SK-N-SH (cell line): ENCODE measurements around the gene UHMK1. TPM values are rescaled to one million over a fixed set of nuclear protein-coding genes. Genes with fewer than 3 reads are reported as not detected.

Source experiments
- CTCF ChIA-PET: fragments of 300-600, 350-600 bp; formaldehyde crosslinking; extraction: SDS; loops from one replicate; lab custom pipeline; 2021; lab: Yijun Ruan, JAX
- POLR2A ChIA-PET: fragments of 350-600 bp; sonication (Branson Sonifier 250); formaldehyde crosslinking; extraction: SDS; loops from one replicate; lab custom pipeline; 2020; ENCODE audit warnings: antibody characterized with exemption, inconsistent platforms; lab: Yijun Ruan, JAX
- DNase-seq: peaks from one replicate; pipeline ENCODE4 v3.0.0; 2012
- H2AFZ ChIP-seq: fragments of 200-600 bp; sonication (generic); 2 replicates; pipeline ENCODE4 v1.8.1; 2016; ENCODE audit warnings: antibody characterized with exemption, mild to moderate bottlenecking, low read depth
- H3F3A ChIP-seq: fragments of 200-600 bp; sonication (generic); replicated peaks from 2 replicates; pipeline ENCODE3; 2016; ENCODE audit warnings: antibody characterized with exemption, mild to moderate bottlenecking; ENCODE audit not compliant: insufficient read depth
- H3K27ac ChIP-seq, 2 experiments: fragments of 200-500 bp in 1 of 2; fragments of 200-600 bp in 1 of 2; sonication (Bioruptor generic) in 1 of 2; sonication (generic), shearing (Covaris generic) in 1 of 2; 2 replicates each; pipeline versions ENCODE4 v1.5.1 to v1.6.1; 2014 to 2016; ENCODE audit warnings: low read depth in 2 of 2, inconsistent platforms in 1 of 2, low read length in 1 of 2, mild to moderate bottlenecking in 1 of 2, mixed read lengths in 1 of 2
- H3K27me3 ChIP-seq: fragments of 200-600 bp; sonication (generic), shearing (Covaris generic); 2 replicates; pipeline ENCODE4 v1.6.1; 2016; ENCODE audit warnings: mixed run types; ENCODE audit not compliant: insufficient read depth
- H3K36me3 ChIP-seq, 2 experiments: fragments of 200-500 bp in 1 of 2; fragments of 200-600 bp in 1 of 2; sonication (Bioruptor generic) in 1 of 2; sonication (generic) in 1 of 2; replicated peaks in 1 of 2; 2 replicates each; pipeline versions ENCODE3 to v1.5.1; 2014 to 2016; ENCODE audit warnings: low read length in 1 of 2, mild to moderate bottlenecking in 1 of 2; ENCODE audit not compliant: insufficient read depth in 2 of 2, control insufficient read depth in 1 of 2
- H3K4me1 ChIP-seq, 2 experiments: fragments of 200-500 bp in 1 of 2; fragments of 200-600 bp in 1 of 2; sonication (Bioruptor generic) in 1 of 2; sonication (generic), shearing (Covaris generic) in 1 of 2; 2 replicates each; pipeline versions ENCODE4 v1.5.1 to v1.6.1; 2014 to 2016; ENCODE audit warnings: low read depth in 1 of 2, low read length in 1 of 2, mixed run types in 1 of 2; ENCODE audit not compliant: insufficient read depth in 2 of 2, control insufficient read depth in 1 of 2
- H3K4me2 ChIP-seq: fragments of 200-600 bp; sonication (generic), shearing (Covaris generic); 2 replicates; pipeline ENCODE4 v1.6.1; 2017; ENCODE audit warnings: mixed run types
- H3K4me3 ChIP-seq, 2 experiments: fragments of 200-500 bp in 1 of 2; fragments of 200-600 bp in 1 of 2; sonication (Bioruptor generic) in 1 of 2; sonication (generic), shearing (Covaris generic) in 1 of 2; 2 replicates each; pipeline versions ENCODE4 v1.5.1 to v1.8.1; 2014 to 2016; ENCODE audit warnings: low read depth in 2 of 2, inconsistent platforms in 1 of 2, low read length in 1 of 2, mild to moderate bottlenecking in 1 of 2, mixed read lengths in 1 of 2, moderate library complexity in 1 of 2
- H3K79me2 ChIP-seq: fragments of 200-600 bp; sonication (generic); 2 replicates; pipeline ENCODE4 v1.8.1; 2017; ENCODE audit warnings: mild to moderate bottlenecking; ENCODE audit not compliant: insufficient read depth
- H3K9ac ChIP-seq: fragments of 200-600 bp; sonication (generic); 2 replicates; pipeline ENCODE4 v1.6.1; 2017; ENCODE audit warnings: mixed run types
- H3K9me2 ChIP-seq: fragments of 200-600 bp; sonication (generic); 2 replicates; pipeline ENCODE4 v1.6.1; 2017; ENCODE audit warnings: mixed run types
- H3K9me3 ChIP-seq: fragments of 200-600 bp; sonication (generic); 2 replicates; pipeline ENCODE4 v1.6.1; 2017; ENCODE audit warnings: mixed run types, mild to moderate bottlenecking, moderate library complexity
- H4K20me1 ChIP-seq: fragments of 200-600 bp; sonication (generic); 2 replicates; pipeline ENCODE4 v1.6.1; 2017; ENCODE audit warnings: mild to moderate bottlenecking, mixed run types; ENCODE audit not compliant: insufficient read depth
- EZH2phosphoT487 ChIP-seq: fragments of 200-600 bp; sonication (generic); IDR thresholded peaks from 2 replicates; pipeline ENCODE4 v1.6.1; 2017; ENCODE audit warnings: low read depth, mixed run types, mild to moderate bottlenecking, antibody characterized with exemption, moderate library complexity, borderline replicate concordance
- FOSL2 ChIP-seq: IDR thresholded peaks from 2 replicates; pipeline ENCODE4 v1.4.0; 2012; ENCODE audit warnings: low read depth, mild to moderate bottlenecking, moderate library complexity, borderline replicate concordance
- FOXJ3 ChIP-seq: sonication (generic); formaldehyde crosslinking; IDR thresholded peaks from 2 replicates; pipeline ENCODE4 v1.5.1; 2020; ENCODE audit warnings: mild to moderate bottlenecking, missing genetic modification reagents
- GATA2 ChIP-seq: sonication (generic); formaldehyde crosslinking; IDR thresholded peaks from 2 replicates; pipeline ENCODE4 v1.5.0; 2020; ENCODE audit warnings: mild to moderate bottlenecking, missing genetic modification reagents
- JUND ChIP-seq: IDR thresholded peaks from 2 replicates; pipeline ENCODE4 v1.4.0; 2012
- MEF2A ChIP-seq: IDR thresholded peaks from 2 replicates; pipeline ENCODE4 v1.4.0; 2012; ENCODE audit warnings: low read depth, borderline replicate concordance
- NRF1 ChIP-seq: IDR thresholded peaks from 2 replicates; pipeline ENCODE4 v1.6.1; 2012; ENCODE audit warnings: low read depth, mild to moderate bottlenecking, low read length
- POLR2AphosphoS5 ChIP-seq: IDR thresholded peaks from 2 replicates; pipeline ENCODE4 v1.6.1; 2012; ENCODE audit warnings: low read depth, low read length
- RAD21 ChIP-seq: IDR thresholded peaks from 2 replicates; pipeline ENCODE4 v1.6.1; 2012; ENCODE audit warnings: mild to moderate bottlenecking, low read length
- RCOR1 ChIP-seq: fragments of 150-350 bp; IDR thresholded peaks from 2 replicates; pipeline ENCODE4 v1.6.1; 2017; ENCODE audit warnings: antibody characterized with exemption, low read length
- RFX5 ChIP-seq: IDR thresholded peaks from 2 replicates; pipeline ENCODE4 v1.6.1; 2012; ENCODE audit warnings: mild to moderate bottlenecking, improper control_type of control experiment, low read length
- RXRA ChIP-seq: IDR thresholded peaks from 2 replicates; pipeline ENCODE4 v1.4.0; 2012; ENCODE audit warnings: low read depth, mild to moderate bottlenecking, borderline replicate concordance
- SIN3A ChIP-seq: IDR thresholded peaks from 2 replicates; pipeline ENCODE4 v1.6.1; 2012; ENCODE audit warnings: low read depth, mild to moderate bottlenecking, low read length, moderate library complexity, borderline replicate concordance
- SMC3 ChIP-seq: IDR thresholded peaks from 2 replicates; pipeline ENCODE4 v1.6.1; 2012; ENCODE audit warnings: low read depth, low read length, improper control_type of control experiment
- TCF12 ChIP-seq: IDR thresholded peaks from 2 replicates; pipeline ENCODE4 v1.4.0; 2012
- USF2 ChIP-seq: fragments of 150-350 bp; IDR thresholded peaks from 2 replicates; pipeline ENCODE4 v1.6.1; 2017; ENCODE audit warnings: antibody characterized with exemption, low read length, low read depth, borderline replicate concordance
- YY1 ChIP-seq: IDR thresholded peaks from 2 replicates; pipeline ENCODE4 v1.4.0; 2012; ENCODE audit warnings: low read depth, mild to moderate bottlenecking
- ZBTB33 ChIP-seq: IDR thresholded peaks from 2 replicates; pipeline ENCODE4 v1.4.0; 2012; ENCODE audit warnings: low read depth, borderline replicate concordance
- WGBS: methylation state at CpG from one replicate; pipeline ENCODE4 v1.1.6; 2017; ENCODE audit warnings: low lambda C conversion rate; 5-methylcytosine and 5-hydroxymethylcytosine counted together
- polyA plus RNA-seq, 3 experiments: library from polyadenylated mRNA; depleted of rRNA; stranded (reverse); fragments of >200 nt; gene quantifications; 2 replicates each; pipeline ENCODE4 v1.2.3, GENCODE V29; 2012
- TF ChIP-seq, protein P1 (sequence below): fragments of 200-600 bp; sonication (generic); IDR thresholded peaks from 2 replicates; pipeline ENCODE4 v1.6.1; 2017; ENCODE audit warnings: antibody characterized with exemption, mild to moderate bottlenecking, moderate library complexity
- TF ChIP-seq, protein P2 (sequence below): IDR thresholded peaks from 2 replicates; pipeline ENCODE4 v1.4.0; 2012; ENCODE audit warnings: low read depth

UHMK1 gene
- polyA plus RNA-seq, 1 of the 3 experiments (the other 2 are of a cell fraction): 7.4 TPM

DNA sequence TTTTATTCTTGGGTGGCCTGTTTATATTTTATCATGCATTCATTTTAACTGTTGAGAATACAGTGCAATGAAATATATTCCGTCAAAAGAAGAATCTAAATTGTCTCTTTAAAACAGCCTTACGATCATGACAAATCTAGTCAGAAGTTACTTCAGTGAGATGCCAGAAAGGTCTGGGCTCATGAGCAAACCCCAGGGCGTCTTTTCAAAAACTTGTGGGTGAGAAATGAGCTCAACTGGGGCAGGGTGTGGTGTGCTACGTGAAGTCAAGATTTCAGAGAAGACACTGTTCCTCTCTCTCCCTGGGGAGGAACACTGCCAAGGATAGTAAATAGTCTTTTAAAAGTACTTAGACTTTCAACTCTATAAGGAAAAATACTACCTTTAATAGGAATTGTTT, 50.6 kb downstream of the UHMK1 start:
- no peak overlapping the region for H3K9ac ChIP-seq
- TF ChIP-seq FOXJ3 (CRISPR knock-in tag) (no peak), ZBTB33 (no peak), RFX5 (no peak), MEF2A (no peak), GATA2 (CRISPR knock-in tag) (no peak), EZH2phosphoT487 (no peak), NRF1 (no peak), YY1 (no peak), SMC3 (no peak), SIN3A (no peak), RXRA (no peak), POLR2AphosphoS5 (no peak), TCF12 (no peak), FOSL2 (no peak)
- TF ChIP-seq, protein P1, sequence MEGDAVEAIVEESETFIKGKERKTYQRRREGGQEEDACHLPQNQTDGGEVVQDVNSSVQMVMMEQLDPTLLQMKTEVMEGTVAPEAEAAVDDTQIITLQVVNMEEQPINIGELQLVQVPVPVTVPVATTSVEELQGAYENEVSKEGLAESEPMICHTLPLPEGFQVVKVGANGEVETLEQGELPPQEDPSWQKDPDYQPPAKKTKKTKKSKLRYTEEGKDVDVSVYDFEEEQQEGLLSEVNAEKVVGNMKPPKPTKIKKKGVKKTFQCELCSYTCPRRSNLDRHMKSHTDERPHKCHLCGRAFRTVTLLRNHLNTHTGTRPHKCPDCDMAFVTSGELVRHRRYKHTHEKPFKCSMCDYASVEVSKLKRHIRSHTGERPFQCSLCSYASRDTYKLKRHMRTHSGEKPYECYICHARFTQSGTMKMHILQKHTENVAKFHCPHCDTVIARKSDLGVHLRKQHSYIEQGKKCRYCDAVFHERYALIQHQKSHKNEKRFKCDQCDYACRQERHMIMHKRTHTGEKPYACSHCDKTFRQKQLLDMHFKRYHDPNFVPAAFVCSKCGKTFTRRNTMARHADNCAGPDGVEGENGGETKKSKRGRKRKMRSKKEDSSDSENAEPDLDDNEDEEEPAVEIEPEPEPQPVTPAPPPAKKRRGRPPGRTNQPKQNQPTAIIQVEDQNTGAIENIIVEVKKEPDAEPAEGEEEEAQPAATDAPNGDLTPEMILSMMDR: no peak
- H3K9me2 ChIP-seq: no peaks in the 10 kb centered on the region
- H3F3A ChIP-seq: no peaks in the 10 kb centered on the region
- no peak overlapping the region for H2AFZ ChIP-seq
- 0 out of 2 replicates have a peak, but pooled peaks cover under 1% of the 10 kb centered on the region for H3K9me3 ChIP-seq
- DNase-seq: no peak
- H4K20me1 ChIP-seq: no peaks in the 10 kb centered on the region
- H3K4me1 ChIP-seq: no peaks in the 10 kb centered on the region
- H3K27me3 ChIP-seq: no peaks in the 10 kb centered on the region
- no peak overlapping the region for H3K4me2 ChIP-seq
- no peak overlapping the region for H3K27ac ChIP-seq
- H3K4me3 ChIP-seq: no peak overlapping the region
- H3K36me3 ChIP-seq: peaks cover 0 to 5% of the 10 kb centered on the region in 2 experiments
- no peaks in the 10 kb centered on the region for H3K79me2 ChIP-seq
- ChIA-PET POLR2A (no interaction called here), CTCF (no interaction called here)
- 91% methylated on average over 4 of the region's 4 CpGs for WGBS

DNA sequence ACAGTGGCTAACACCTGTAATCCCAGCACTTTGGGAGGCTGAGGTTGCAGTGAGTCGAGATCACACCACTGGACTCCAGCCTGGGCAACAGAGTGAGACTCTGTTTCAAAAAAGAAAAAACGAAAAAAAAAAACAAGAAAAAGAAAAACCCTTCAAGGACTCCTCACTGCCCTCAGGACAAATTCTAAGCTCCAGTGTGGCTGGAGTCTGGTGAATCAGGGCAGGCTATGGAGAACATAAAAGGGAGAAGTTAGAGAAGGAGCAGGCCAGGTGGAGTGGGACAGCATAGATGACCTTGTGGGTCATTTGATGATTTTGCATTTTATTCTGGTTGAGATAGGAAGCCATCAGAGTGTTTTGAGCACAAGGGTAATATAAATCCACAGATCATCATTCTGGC, 51.4 kb downstream of the UHMK1 start:
- Histone ChIP-seq H3K36me3 (no peaks in the 10 kb centered on the region), H3K9ac (no peak overlapping the region), H3K9me2 (no peaks in the 10 kb centered on the region), H3F3A (no peaks in the 10 kb centered on the region), H3K9me3 (no peaks in the 10 kb centered on the region), H3K4me1 (no peaks in the 10 kb centered on the region), H4K20me1 (no peaks in the 10 kb centered on the region), H3K27ac (no peak overlapping the region), H3K79me2 (no peaks in the 10 kb centered on the region), H3K27me3 (no peaks in the 10 kb centered on the region), H3K4me3 (no peak overlapping the region), H3K4me2 (no peak overlapping the region), H2AFZ (no peak overlapping the region)
- WGBS: 75% methylated on average over 2 of the region's 2 CpGs
- no peak for DNase-seq
- TF ChIP-seq USF2 (no peak), JUND (no peak), FOSL2 (no peak), RCOR1 (no peak), SIN3A (no peak), RAD21 (no peak)
- TF ChIP-seq, protein P2, sequence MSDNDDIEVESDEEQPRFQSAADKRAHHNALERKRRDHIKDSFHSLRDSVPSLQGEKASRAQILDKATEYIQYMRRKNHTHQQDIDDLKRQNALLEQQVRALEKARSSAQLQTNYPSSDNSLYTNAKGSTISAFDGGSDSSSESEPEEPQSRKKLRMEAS: no peak
- POLR2A ChIA-PET: no interaction called here
- CTCF ChIA-PET: no interaction called here
